Large intestine (tissue), 3 donors: Measurements from ENCODE around the gene LRRC31. TPM values are rescaled to one million over a fixed set of nuclear protein-coding genes. Genes with fewer than 3 reads are reported as not detected.
A peak's percentile ranks its signal among the peaks of the same experiment; 100 is the strongest.

Experiments used
- DNase-seq, 2 donors: peaks; one replicate each; pipeline versions ENCODE4 v3.0.0 to v3.0.0-alpha.2; 2013
- H3K27ac ChIP-seq: one replicate; pipeline ENCODE4 v1.5.1; 2013; ENCODE audit warnings: low read length
- H3K27me3 ChIP-seq: 2 replicates; pipeline ENCODE4 v1.6.1; 2013; ENCODE audit warnings: low read length; ENCODE audit not compliant: control insufficient read depth, insufficient read depth
- H3K36me3 ChIP-seq: 2 replicates; pipeline ENCODE4 v1.6.1; 2013; ENCODE audit warnings: low read length; ENCODE audit not compliant: control insufficient read depth, insufficient read depth
- H3K4me1 ChIP-seq: one replicate; pipeline ENCODE4 v1.6.1; 2013; ENCODE audit warnings: low read length; ENCODE audit not compliant: control insufficient read depth, insufficient read depth
- H3K4me3 ChIP-seq: one replicate; pipeline ENCODE4 v1.5.1; 2013; ENCODE audit warnings: low read length
- H3K9me3 ChIP-seq: one replicate; pipeline ENCODE4 v1.6.1; 2013; ENCODE audit warnings: mild to moderate bottlenecking, low read depth, low read length, moderate library complexity; ENCODE audit not compliant: control insufficient read depth
- WGBS: methylation state at CpG from one replicate; pipeline ENCODE4 v1.1.5; 2013; ENCODE audit warnings: low lambda C conversion rate; ENCODE audit not compliant: insufficient coverage; 5-methylcytosine and 5-hydroxymethylcytosine counted together
- polyA plus RNA-seq: library from polyadenylated mRNA; unstranded; fragments of 120-200 nt; gene quantifications from one replicate; pipeline ENCODE4 v1.2.1, GENCODE V29; 2013

Gene LRRC31
- polyA plus RNA-seq, 1 donor = 11.4 TPM

DNA sequence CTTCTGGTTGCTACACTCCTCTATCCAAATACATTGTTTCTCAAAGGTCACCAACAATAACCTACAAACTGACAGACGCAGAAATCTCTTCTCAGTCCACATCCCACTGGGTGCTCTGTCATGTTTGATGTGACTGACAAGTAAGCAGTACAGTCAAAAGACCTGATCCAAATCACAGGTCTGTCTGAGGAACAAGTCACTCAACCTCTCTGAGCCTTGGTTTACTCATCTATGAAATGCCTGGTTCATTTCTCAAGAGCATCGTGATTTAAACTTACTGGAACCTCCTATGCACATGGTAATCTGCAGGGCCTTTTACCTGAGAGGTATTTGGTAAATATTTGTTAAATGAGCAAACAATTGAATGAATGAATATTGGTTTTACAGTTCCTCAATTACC, 5.5 kb downstream of the LRRC31 start:
- WGBS = 86% methylated on average over 1 of the region's 2 CpGs
- Histone ChIP-seq H3K27me3 (no peaks in the 10 kb centered on the region), H3K36me3 (peaks cover 8% of the 10 kb centered on the region), H3K27ac (no peak overlapping the region), H3K4me1 (peaks cover 16% of the 10 kb centered on the region), H3K9me3 (no peaks in the 10 kb centered on the region), H3K4me3 (no peak overlapping the region)
- no peak for DNase-seq

GRCh38 chr3:169863458-169863899, 6.3 kb downstream of the LRRC31 start:
- H3K4me3 ChIP-seq = no peak overlapping the region
- H3K9me3 ChIP-seq = no peaks in the 10 kb centered on the region
- H3K27me3 ChIP-seq = no peaks in the 10 kb centered on the region
- H3K36me3 ChIP-seq = peaks cover 8% of the 10 kb centered on the region
- 0% methylated on average over 1 of the region's 6 CpGs for WGBS
- DNase-seq = peak; percentile 71 to 83
- no peak overlapping the region for H3K27ac ChIP-seq
- H3K4me1 ChIP-seq = peaks cover 16% of the 10 kb centered on the region

DNA sequence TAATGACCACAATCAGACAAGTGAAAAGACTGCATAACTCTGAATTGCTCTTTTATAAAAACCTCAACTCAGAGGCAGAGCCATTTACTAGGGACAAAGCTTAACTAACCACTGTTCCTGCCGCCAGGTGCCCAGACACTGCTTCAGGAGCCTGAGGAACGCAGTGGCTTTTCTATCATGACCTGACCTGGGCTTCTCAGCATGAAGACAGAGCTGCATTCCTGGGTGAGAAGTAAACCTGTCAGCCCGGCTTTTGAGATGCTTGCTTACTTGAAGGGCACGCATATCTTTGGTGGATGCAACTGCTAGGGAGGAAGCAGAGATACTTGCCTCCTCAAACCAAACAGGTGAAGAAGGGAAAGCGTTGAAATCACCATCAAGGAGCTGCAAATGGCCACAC, 7.9 kb downstream of the LRRC31 start:
- WGBS = no CpG with 5 or more reads among the region's 5 CpGs
- H3K9me3 ChIP-seq = no peaks in the 10 kb centered on the region
- no peak overlapping the region for H3K4me3 ChIP-seq
- H3K27ac ChIP-seq = no peak overlapping the region
- peaks cover 16% of the 10 kb centered on the region for H3K4me1 ChIP-seq
- peaks cover 10% of the 10 kb centered on the region for H3K36me3 ChIP-seq
- DNase-seq = no peak
- H3K27me3 ChIP-seq = no peaks in the 10 kb centered on the region

- Histone ChIP-seq H3K4me3 (no peak overlapping the region), H3K36me3 (peaks cover 10% of the 10 kb centered on the region), H3K4me1 (no peaks in the 10 kb centered on the region), H3K27ac (no peak overlapping the region), H3K27me3 (no peaks in the 10 kb centered on the region), H3K9me3 (no peaks in the 10 kb centered on the region)
- WGBS = no CpG with 5 or more reads among the region's 2 CpGs
- DNase-seq = no peak
Measured at GRCh38 chr3:169857811-169858210, 11.9 kb downstream of the LRRC31 start.

DNA sequence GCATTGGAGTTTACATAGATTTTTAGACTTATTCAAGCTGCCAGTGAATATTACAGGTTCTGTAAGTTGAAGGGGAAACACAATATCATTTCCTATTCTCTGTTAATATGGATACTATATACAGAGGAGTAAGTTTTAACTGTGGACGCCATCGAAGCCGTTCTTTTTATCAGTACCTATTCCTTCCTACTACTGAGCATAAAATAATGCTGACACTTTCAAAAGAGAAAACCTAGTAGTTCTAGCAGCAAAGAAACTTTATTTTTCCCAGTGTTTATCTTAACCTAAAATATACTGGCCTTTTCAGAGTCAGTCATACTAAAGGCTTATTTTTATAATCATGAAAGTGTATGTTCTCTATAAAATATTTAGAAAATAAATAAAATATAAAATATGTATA, 14.2 kb downstream of the LRRC31 start:
- H3K27me3 ChIP-seq = no peaks in the 10 kb centered on the region
- H3K9me3 ChIP-seq = no peaks in the 10 kb centered on the region
- 96% methylated on average over 3 of the region's 3 CpGs for WGBS
- no peak overlapping the region for H3K27ac ChIP-seq
- H3K4me3 ChIP-seq = no peak overlapping the region
- H3K36me3 ChIP-seq = peaks cover 5% of the 10 kb centered on the region
- H3K4me1 ChIP-seq = no peaks in the 10 kb centered on the region
- DNase-seq = no peak

GRCh38 chr3:169850618-169851017, 19.1 kb downstream of the LRRC31 start:
- H3K9me3 ChIP-seq = no peaks in the 10 kb centered on the region
- no peaks in the 10 kb centered on the region for H3K27me3 ChIP-seq
- H3K36me3 ChIP-seq = no peaks in the 10 kb centered on the region
- no peaks in the 10 kb centered on the region for H3K4me1 ChIP-seq
- H3K27ac ChIP-seq = no peak overlapping the region
- DNase-seq = no peak
- no peak overlapping the region for H3K4me3 ChIP-seq

GRCh38 chr3:169848741-169849140, 21.0 kb downstream of the LRRC31 start:
- Histone ChIP-seq H3K9me3 (no peaks in the 10 kb centered on the region), H3K4me3 (no peak overlapping the region), H3K36me3 (no peaks in the 10 kb centered on the region), H3K27me3 (no peaks in the 10 kb centered on the region), H3K4me1 (no peaks in the 10 kb centered on the region), H3K27ac (no peak overlapping the region)
- DNase-seq = no peak
- no CpG with 5 or more reads among the region's 3 CpGs for WGBS

DNA sequence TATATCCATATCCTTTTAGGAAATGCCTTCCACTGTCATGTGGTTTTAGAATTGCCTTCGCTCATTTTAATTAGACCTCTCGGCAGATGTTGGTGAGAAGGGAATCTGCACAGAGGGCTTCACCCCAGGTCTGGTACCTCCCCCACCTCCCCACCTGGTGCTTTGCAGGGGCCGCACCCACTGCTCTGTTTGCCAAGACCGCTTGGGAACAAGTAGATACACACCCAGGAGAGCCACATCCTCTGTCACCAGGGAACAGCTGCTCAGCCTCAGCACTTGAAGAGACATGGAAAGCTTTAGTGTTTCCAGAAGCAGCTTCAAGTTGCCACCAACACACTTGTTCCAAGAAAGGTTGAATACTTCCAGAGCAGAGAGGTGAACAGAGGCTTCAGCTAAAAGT, 21.8 kb downstream of the LRRC31 start:
- no peak overlapping the region for H3K27ac ChIP-seq
- peak; percentile 38 to 58 for DNase-seq
- no peaks in the 10 kb centered on the region for H3K9me3 ChIP-seq
- H3K36me3 ChIP-seq = no peaks in the 10 kb centered on the region
- no peak overlapping the region for H3K4me3 ChIP-seq
- H3K4me1 ChIP-seq = no peaks in the 10 kb centered on the region
- WGBS = no CpG with 5 or more reads among the region's 4 CpGs
- H3K27me3 ChIP-seq = no peaks in the 10 kb centered on the region

DNA sequence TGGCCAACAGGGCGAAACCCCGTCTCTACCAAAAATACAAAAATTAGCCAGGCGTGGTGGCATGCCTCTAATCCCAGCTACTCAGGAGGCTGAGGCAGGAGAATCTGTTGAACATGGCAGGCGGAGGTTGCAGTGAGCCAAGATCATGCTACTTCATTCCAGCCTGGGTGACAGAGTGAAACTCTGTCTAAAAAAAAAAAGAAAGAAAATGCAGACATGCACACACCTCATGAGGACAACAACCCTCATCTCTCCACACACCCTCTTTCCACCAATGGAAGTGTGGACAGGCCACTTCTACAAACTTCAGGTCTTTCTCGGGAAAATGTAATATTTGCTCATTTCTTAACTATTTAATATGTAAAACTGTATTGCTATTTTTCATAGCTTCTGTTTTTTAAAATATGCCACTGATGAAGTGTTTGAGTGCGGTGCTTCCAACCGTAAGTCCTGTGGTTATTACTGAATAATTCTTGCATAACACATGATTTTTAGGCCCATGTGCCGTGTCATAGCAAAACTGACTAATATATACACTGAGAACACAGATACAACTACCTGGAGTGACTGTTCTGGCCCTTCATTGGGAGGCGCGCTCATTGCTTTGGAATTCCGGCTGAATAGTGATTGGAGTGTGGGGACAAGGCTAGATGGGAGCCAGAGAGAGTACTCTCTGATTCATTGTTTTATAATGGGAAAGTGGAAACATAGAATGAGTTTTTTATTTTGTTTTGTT, 23.1 kb downstream of the LRRC31 start:
- Histone ChIP-seq H3K4me3 (no peak overlapping the region), H3K36me3 (no peaks in the 10 kb centered on the region), H3K9me3 (no peaks in the 10 kb centered on the region), H3K4me1 (no peaks in the 10 kb centered on the region), H3K27ac (no peak overlapping the region), H3K27me3 (no peaks in the 10 kb centered on the region)
- WGBS = 95% methylated on average over 3 of the region's 11 CpGs
- DNase-seq = no peak

GRCh38 chr3:169842960-169843359, 26.8 kb downstream of the LRRC31 start:
- H3K4me3 ChIP-seq = no peak overlapping the region
- H3K4me1 ChIP-seq = no peaks in the 10 kb centered on the region
- no peaks in the 10 kb centered on the region for H3K27me3 ChIP-seq
- DNase-seq = no peak
- no peaks in the 10 kb centered on the region for H3K36me3 ChIP-seq
- 100% methylated on average over 1 of the region's 3 CpGs for WGBS
- no peak overlapping the region for H3K27ac ChIP-seq
- no peaks in the 10 kb centered on the region for H3K9me3 ChIP-seq

DNA sequence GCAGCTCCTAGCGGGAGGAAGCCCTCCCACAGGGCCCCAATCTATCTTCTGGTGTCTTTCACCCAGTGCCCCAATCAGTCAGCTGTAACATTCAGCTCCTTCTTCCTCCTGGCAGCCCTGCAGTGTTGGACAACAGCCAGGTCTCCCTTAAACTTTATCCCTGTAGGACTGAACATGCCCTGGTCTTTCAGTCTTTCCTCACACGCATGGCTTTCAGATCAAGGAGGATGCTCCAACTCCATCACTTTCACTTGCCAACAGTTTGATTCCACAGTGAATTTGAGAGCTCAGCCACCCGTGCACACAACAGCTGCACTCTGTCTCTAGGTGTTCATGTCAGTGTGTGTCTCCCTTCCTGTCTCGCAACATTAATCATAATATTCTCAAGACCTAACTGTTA, 28.6 kb downstream of the LRRC31 start:
- H3K27me3 ChIP-seq = no peaks in the 10 kb centered on the region
- no peaks in the 10 kb centered on the region for H3K4me1 ChIP-seq
- no peak for DNase-seq
- no peak overlapping the region for H3K27ac ChIP-seq
- H3K9me3 ChIP-seq = no peaks in the 10 kb centered on the region
- no peaks in the 10 kb centered on the region for H3K36me3 ChIP-seq
- no peak overlapping the region for H3K4me3 ChIP-seq
- 100% methylated on average over 1 of the region's 4 CpGs for WGBS
